HepG2 (cell line): Measurements from ENCODE around the gene COX7C. TPM values are rescaled to one million over a fixed set of nuclear protein-coding genes. Genes with fewer than 3 reads are reported as not detected.

Experiments
- ATAC-seq: fragments of 200-7000 bp; cut with Tn5 transposase; 3 replicates; pipeline ENCODE4 v1.9.1; 2020; ENCODE audit warnings: mild to moderate bottlenecking, moderate library complexity
- BruUV-seq: library from RNA; stranded (reverse); fragments of 400-500 nt; replicated peaks from 2 replicates; lab custom pipeline; 2021; lab: Mats Ljungman, UMichigan
- CTCF ChIA-PET: fragments of 300-600 bp; formaldehyde crosslinking; extraction: SDS; loops from one replicate; lab custom pipeline; 2021; ENCODE audit warnings: low total read pairs, inconsistent platforms, low intra/inter-chr PET ratio; lab: Yijun Ruan, JAX
- POLR2A ChIA-PET: fragments of 350-600 bp; sonication (Branson Sonifier 250); formaldehyde crosslinking; loops from one replicate; lab custom pipeline; 2020; ENCODE audit warnings: antibody characterized with exemption, inconsistent platforms; lab: Yijun Ruan, JAX
- DNase-seq: peaks from one replicate; pipeline ENCODE4 v3.0.0-alpha.2; 2015; ENCODE audit warnings: low spot score
- FAIRE-seq: peaks from 3 replicates; lab custom pipeline; 2011; peaks lifted over from hg19 to GRCh38; lab: Jason Lieb, UNC
- H2AFZ ChIP-seq: one replicate; pipeline ENCODE4 v1.6.1; 2011; ENCODE audit warnings: low read length, inconsistent platforms
- H3K27ac ChIP-seq: fragments of 300-600 bp; 3 replicates; pipeline ENCODE4 v1.8.0; 2011; ENCODE audit warnings: mixed run types, mild to moderate bottlenecking, mixed read lengths, low read length, inconsistent platforms; ENCODE audit not compliant: insufficient read depth; ENCODE audit errors: extremely low read length
- H3K27me3 ChIP-seq, 2 experiments: fragments of 200-600 bp in 1 of 2; 2 replicates in 1 of 2; 3 replicates in 1 of 2; pipeline versions ENCODE4 v1.6.0 to v1.8.0; 2011; ENCODE audit warnings: low read length in 2 of 2, mild to moderate bottlenecking in 2 of 2, moderate library complexity in 2 of 2, inconsistent platforms in 1 of 2; ENCODE audit not compliant: insufficient read depth in 2 of 2, control insufficient read depth in 1 of 2
- H3K36me3 ChIP-seq, 2 experiments: fragments of 200-600 bp in 1 of 2; replicated peaks in 1 of 2; 2 replicates in 1 of 2; 3 replicates in 1 of 2; pipeline versions ENCODE4 v1.5.1 to v1.8.0; 2011; ENCODE audit warnings: low read length in 2 of 2, inconsistent platforms in 1 of 2; ENCODE audit not compliant: insufficient read depth in 2 of 2, control insufficient read depth in 1 of 2
- H3K4me1 ChIP-seq: 2 replicates; pipeline ENCODE4 v1.5.1; 2012; ENCODE audit warnings: low read length, inconsistent platforms; ENCODE audit not compliant: insufficient read depth
- H3K4me2 ChIP-seq: 2 replicates; pipeline ENCODE4 v1.6.0; 2011; ENCODE audit warnings: low read depth, low read length, inconsistent platforms
- H3K4me3 ChIP-seq, 3 experiments: fragments of 200-600 bp in 1 of 3; sonication (generic), shearing (Covaris generic) in 1 of 3; replicated peaks in 1 of 3; 2 replicates each; pipeline ENCODE4 v1.5.1; 2011 to 2016; ENCODE audit warnings: low read length in 3 of 3, inconsistent platforms in 2 of 3, low read depth in 2 of 3, mild to moderate bottlenecking in 2 of 3, control low read depth in 1 of 3, mixed read lengths in 1 of 3; ENCODE audit not compliant: insufficient read depth in 1 of 3
- H3K79me2 ChIP-seq: one replicate; pipeline ENCODE4 v1.6.1; 2011; ENCODE audit warnings: low read length, inconsistent platforms; ENCODE audit not compliant: insufficient read depth
- H3K9ac ChIP-seq: 2 replicates; pipeline ENCODE4 v1.6.0; 2011; ENCODE audit warnings: mild to moderate bottlenecking, low read depth, low read length, inconsistent platforms; ENCODE audit not compliant: insufficient read depth
- H3K9me3 ChIP-seq: 2 replicates; pipeline ENCODE4 v1.5.1; 2012; ENCODE audit warnings: mild to moderate bottlenecking, low read length
- H4K20me1 ChIP-seq: 2 replicates; pipeline ENCODE4 v1.6.0; 2011; ENCODE audit warnings: inconsistent platforms, mild to moderate bottlenecking, low read length, moderate library complexity; ENCODE audit not compliant: insufficient read depth
- CHD2 ChIP-seq: IDR thresholded peaks from 2 replicates; pipeline ENCODE4 v1.6.1; 2011; ENCODE audit warnings: low read depth, low read length, improper control_type of control experiment
- ETV5 ChIP-seq: IDR thresholded peaks from 2 replicates; pipeline ENCODE4 v1.6.1; 2018; ENCODE audit warnings: missing biosample characterization, missing genetic modification reagents, inconsistent platforms, borderline replicate concordance
- FOSL1 ChIP-seq: sonication (generic); formaldehyde crosslinking; IDR thresholded peaks from 2 replicates; pipeline ENCODE4 v1.9.0; 2021; ENCODE audit warnings: missing genetic modification reagents, borderline replicate concordance
- FOXA3 ChIP-seq: IDR thresholded peaks from 2 replicates; pipeline ENCODE4 v1.6.1; 2016; ENCODE audit warnings: missing genetic modification reagents, missing compliant biosample characterization
- MIXL1 ChIP-seq: IDR thresholded peaks from 2 replicates; pipeline ENCODE4 v1.6.1; 2016
- XBP1 ChIP-seq: sonication (generic); formaldehyde crosslinking; IDR thresholded peaks from 2 replicates; pipeline ENCODE4 v1.5.0; 2020; ENCODE audit warnings: missing genetic modification reagents
- ZBTB38 ChIP-seq: sonication (generic); formaldehyde crosslinking; IDR thresholded peaks from 2 replicates; pipeline ENCODE4 v1.5.1; 2020; ENCODE audit warnings: mild to moderate bottlenecking, missing genetic modification reagents
- ZC3H4 ChIP-seq: sonication (generic); formaldehyde crosslinking; IDR thresholded peaks from 2 replicates; pipeline ENCODE4 v1.4.0; 2020; ENCODE audit warnings: missing genetic modification reagents, borderline replicate concordance
- ZKSCAN1 ChIP-seq: fragments of 150-350 bp; IDR thresholded peaks from 2 replicates; pipeline ENCODE4 v1.6.1; 2014; ENCODE audit warnings: low read length
- ZNF776 ChIP-seq: sonication (generic); formaldehyde crosslinking; IDR thresholded peaks from 2 replicates; pipeline ENCODE4 v1.4.0; 2020; ENCODE audit warnings: mild to moderate bottlenecking, missing genetic modification reagents
- WGBS: methylation state at CpG from one replicate; pipeline ENCODE4 v1.1.6; 2017; ENCODE audit warnings: low lambda C conversion rate; 5-methylcytosine and 5-hydroxymethylcytosine counted together
- in situ Hi-C: cut with HindIII; loops from 2 replicates; pipeline ENCODE4 v1.10.0; 2017; ENCODE audit warnings: low pct_unique_long_range_greater_than_20kb; ENCODE audit not compliant: extremely low pct_ligation_motif_present
- intact Hi-C: fragments of 100-400 bp; cut with micrococcal nuclease; formaldehyde crosslinking; loops from one replicate; pipeline ENCODE4 v1.10.0; 2022; ENCODE audit not compliant: unreplicated experiment
- polyA plus RNA-seq, 8 experiments: library from polyadenylated mRNA; depleted of rRNA in 3 of 8; stranded (reverse) in 7 of 8; unstranded in 1 of 8; fragments of >200 nt; fragmentation: Illumina TruSeq in 4 of 8; extraction: Trizol in 4 of 8; gene quantifications; 2 replicates each; pipeline versions ENCODE4 v1.2.1 to v1.2.3, GENCODE V29; 2011 to 2016; ENCODE audit warnings: low read depth in 4 of 8, missing spikeins in 1 of 8, mixed read lengths in 1 of 8; ENCODE audit not compliant: insufficient read depth in 1 of 8
- total RNA-seq, 5 experiments: library from RNA; depleted of rRNA; stranded (reverse); fragments of >200 nt; fragmentation: Illumina TruSeq; extraction: Trizol; gene quantifications; 2 replicates each; pipeline ENCODE4 v1.2.3, GENCODE V29; 2016; ENCODE audit warnings: low read depth in 1 of 5
- TF ChIP-seq, protein P1 (sequence below): sonication (generic); formaldehyde crosslinking; IDR thresholded peaks from 2 replicates; pipeline ENCODE4 v1.4.0; 2020; ENCODE audit warnings: missing genetic modification reagents
- TF ChIP-seq, protein P2 (sequence below): sonication (generic); formaldehyde crosslinking; IDR thresholded peaks from 2 replicates; pipeline ENCODE4 v1.4.0; 2020; ENCODE audit warnings: missing genetic modification reagents
- TF ChIP-seq, protein P3 (sequence below), 2 experiments: sonication (generic) in 1 of 2; formaldehyde crosslinking in 1 of 2; IDR thresholded peaks; 2 replicates each; pipeline versions ENCODE4 v1.4.0 to v1.6.1; 2018 to 2020; ENCODE audit warnings: missing genetic modification reagents in 2 of 2, borderline replicate concordance in 1 of 2, low read depth in 1 of 2, mild to moderate bottlenecking in 1 of 2, missing biosample characterization in 1 of 2
- TF ChIP-seq, protein P4 (sequence below): sonication (generic); formaldehyde crosslinking; IDR thresholded peaks from 2 replicates; pipeline ENCODE4 v1.8.1; 2023; ENCODE audit warnings: missing genetic modification reagents, mild to moderate bottlenecking, borderline replicate concordance
- TF ChIP-seq, protein P5 (sequence below): sonication (generic); formaldehyde crosslinking; IDR thresholded peaks from 2 replicates; pipeline ENCODE4 v1.5.1; 2020; ENCODE audit warnings: mild to moderate bottlenecking, missing genetic modification reagents, borderline replicate concordance
- TF ChIP-seq, protein P6 (sequence below): sonication (generic); formaldehyde crosslinking; IDR thresholded peaks from 2 replicates; pipeline ENCODE4 v1.5.0; 2020; ENCODE audit warnings: mild to moderate bottlenecking, missing genetic modification reagents

Gene COX7C
- total and polyA plus RNA-seq, 2 of the 13 experiments (the other 11 are each of a cell fraction or from before 2014, with no cell fraction given), result 538 to 635 TPM

DNA sequence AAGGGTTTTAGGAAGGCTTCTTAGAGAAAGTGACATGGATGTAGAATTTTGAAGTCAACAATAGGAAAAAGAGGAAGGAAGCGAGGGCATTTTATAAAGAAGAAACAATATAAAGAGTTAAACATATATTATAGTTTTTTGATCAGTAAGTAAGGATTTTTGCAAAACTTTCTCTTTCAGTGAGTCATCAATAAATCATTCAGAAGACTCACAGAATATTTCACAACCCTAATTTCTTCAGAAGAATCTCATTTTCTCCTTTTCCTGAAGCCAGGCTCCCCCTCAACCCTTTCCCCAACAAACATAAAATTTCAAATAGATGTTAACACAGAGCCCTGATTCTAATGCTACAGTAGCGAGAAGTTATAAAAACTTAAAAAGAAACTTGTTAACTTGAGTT, 4.3 kb upstream of the COX7C start:
- intact Hi-C loops, result no loop called here
- DNase-seq (no peak), ATAC-seq (no peak), FAIRE-seq (no peak)
- POLR2A ChIA-PET, result no interaction called here
- no peak overlapping the region for H3K4me2 ChIP-seq
- H3K27me3 ChIP-seq, result peaks cover 0 to 3% of the 10 kb centered on the region in 2 experiments; a peak in 1 of 5 replicates
- H3K27ac ChIP-seq, result no peak overlapping the region
- H3K4me1 ChIP-seq, result peaks cover 5% of the 10 kb centered on the region
- 17% methylated on average over 2 of the region's 2 CpGs for WGBS
- H4K20me1 ChIP-seq, result no peaks in the 10 kb centered on the region
- H3K9me3 ChIP-seq, result peaks cover 6% of the 10 kb centered on the region; the same call in 1 of the 2 replicates
- no peak overlapping the region for H3K9ac ChIP-seq
- peaks cover 7% of the 10 kb centered on the region for H3K79me2 ChIP-seq
- H3K4me3 ChIP-seq, result no peak overlapping the region
- in situ Hi-C loops, result no loop called here
- H3K36me3 ChIP-seq, result no peaks in the 10 kb centered on the region
- H2AFZ ChIP-seq, result no peak overlapping the region
- CTCF ChIA-PET, result no interaction called here
- BruUV-seq, result no TSS peak
- TF ChIP-seq, protein P1, sequence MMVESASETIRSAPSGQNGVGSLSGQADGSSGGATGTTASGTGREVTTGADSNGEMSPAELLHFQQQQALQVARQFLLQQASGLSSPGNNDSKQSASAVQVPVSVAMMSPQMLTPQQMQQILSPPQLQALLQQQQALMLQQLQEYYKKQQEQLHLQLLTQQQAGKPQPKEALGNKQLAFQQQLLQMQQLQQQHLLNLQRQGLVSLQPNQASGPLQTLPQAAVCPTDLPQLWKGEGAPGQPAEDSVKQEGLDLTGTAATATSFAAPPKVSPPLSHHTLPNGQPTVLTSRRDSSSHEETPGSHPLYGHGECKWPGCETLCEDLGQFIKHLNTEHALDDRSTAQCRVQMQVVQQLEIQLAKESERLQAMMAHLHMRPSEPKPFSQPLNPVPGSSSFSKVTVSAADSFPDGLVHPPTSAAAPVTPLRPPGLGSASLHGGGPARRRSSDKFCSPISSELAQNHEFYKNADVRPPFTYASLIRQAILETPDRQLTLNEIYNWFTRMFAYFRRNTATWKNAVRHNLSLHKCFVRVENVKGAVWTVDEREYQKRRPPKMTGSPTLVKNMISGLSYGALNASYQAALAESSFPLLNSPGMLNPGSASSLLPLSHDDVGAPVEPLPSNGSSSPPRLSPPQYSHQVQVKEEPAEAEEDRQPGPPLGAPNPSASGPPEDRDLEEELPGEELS, result no peak
- TF ChIP-seq ZKSCAN1, result no peak
- no peak for TF ChIP-seq ZNF776 (CRISPR knock-in tag)
- TF ChIP-seq MIXL1 (CRISPR knock-in tag), result no peak
- TF ChIP-seq, protein P2, sequence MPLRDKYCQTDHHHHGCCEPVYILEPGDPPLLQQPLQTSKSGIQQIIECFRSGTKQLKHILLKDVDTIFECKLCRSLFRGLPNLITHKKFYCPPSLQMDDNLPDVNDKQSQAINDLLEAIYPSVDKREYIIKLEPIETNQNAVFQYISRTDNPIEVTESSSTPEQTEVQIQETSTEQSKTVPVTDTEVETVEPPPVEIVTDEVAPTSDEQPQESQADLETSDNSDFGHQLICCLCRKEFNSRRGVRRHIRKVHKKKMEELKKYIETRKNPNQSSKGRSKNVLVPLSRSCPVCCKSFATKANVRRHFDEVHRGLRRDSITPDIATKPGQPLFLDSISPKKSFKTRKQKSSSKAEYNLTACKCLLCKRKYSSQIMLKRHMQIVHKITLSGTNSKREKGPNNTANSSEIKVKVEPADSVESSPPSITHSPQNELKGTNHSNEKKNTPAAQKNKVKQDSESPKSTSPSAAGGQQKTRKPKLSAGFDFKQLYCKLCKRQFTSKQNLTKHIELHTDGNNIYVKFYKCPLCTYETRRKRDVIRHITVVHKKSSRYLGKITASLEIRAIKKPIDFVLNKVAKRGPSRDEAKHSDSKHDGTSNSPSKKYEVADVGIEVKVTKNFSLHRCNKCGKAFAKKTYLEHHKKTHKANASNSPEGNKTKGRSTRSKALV (CRISPR knock-in tag), result no peak
- TF ChIP-seq, protein P3, sequence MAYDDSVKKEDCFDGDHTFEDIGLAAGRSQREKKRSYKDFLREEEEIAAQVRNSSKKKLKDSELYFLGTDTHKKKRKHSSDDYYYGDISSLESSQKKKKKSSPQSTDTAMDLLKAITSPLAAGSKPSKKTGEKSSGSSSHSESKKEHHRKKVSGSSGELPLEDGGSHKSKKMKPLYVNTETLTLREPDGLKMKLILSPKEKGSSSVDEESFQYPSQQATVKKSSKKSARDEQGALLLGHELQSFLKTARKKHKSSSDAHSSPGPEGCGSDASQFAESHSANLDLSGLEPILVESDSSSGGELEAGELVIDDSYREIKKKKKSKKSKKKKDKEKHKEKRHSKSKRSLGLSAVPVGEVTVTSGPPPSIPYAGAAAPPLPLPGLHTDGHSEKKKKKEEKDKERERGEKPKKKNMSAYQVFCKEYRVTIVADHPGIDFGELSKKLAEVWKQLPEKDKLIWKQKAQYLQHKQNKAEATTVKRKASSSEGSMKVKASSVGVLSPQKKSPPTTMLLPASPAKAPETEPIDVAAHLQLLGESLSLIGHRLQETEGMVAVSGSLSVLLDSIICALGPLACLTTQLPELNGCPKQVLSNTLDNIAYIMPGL (CRISPR knock-in tag; IDR thresholded peaks at IDR 0.05; ENCODE audit: borderline replicate concordance in 1 of 2, low read depth in 1 of 2), result no peak
- TF ChIP-seq FOXA3 (CRISPR knock-in tag), result no peak
- TF ChIP-seq, protein P4, sequence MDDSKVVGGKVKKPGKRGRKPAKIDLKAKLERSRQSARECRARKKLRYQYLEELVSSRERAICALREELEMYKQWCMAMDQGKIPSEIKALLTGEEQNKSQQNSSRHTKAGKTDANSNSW, result no peak
- TF ChIP-seq ETV5, result no peak
- TF ChIP-seq ZC3H4 (CRISPR knock-in tag), result no peak
- TF ChIP-seq, protein P5, sequence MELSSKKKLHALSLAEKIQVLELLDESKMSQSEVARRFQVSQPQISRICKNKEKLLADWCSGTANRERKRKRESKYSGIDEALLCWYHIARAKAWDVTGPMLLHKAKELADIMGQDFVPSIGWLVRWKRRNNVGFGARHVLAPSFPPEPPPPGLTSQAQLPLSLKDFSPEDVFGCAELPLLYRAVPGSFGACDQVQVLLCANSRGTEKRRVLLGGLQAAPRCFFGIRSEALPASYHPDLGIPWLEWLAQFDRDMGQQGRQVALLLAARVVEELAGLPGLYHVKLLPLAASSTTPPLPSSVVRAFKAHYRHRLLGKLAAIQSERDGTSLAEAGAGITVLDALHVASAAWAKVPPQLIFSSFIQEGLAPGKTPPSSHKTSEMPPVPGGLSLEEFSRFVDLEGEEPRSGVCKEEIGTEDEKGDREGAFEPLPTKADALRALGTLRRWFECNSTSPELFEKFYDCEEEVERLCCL, result no peak
- no peak for TF ChIP-seq ZBTB38
- TF ChIP-seq XBP1 (CRISPR knock-in tag), result no peak
- TF ChIP-seq FOSL1 (CRISPR knock-in tag), result no peak
- TF ChIP-seq, protein P6, sequence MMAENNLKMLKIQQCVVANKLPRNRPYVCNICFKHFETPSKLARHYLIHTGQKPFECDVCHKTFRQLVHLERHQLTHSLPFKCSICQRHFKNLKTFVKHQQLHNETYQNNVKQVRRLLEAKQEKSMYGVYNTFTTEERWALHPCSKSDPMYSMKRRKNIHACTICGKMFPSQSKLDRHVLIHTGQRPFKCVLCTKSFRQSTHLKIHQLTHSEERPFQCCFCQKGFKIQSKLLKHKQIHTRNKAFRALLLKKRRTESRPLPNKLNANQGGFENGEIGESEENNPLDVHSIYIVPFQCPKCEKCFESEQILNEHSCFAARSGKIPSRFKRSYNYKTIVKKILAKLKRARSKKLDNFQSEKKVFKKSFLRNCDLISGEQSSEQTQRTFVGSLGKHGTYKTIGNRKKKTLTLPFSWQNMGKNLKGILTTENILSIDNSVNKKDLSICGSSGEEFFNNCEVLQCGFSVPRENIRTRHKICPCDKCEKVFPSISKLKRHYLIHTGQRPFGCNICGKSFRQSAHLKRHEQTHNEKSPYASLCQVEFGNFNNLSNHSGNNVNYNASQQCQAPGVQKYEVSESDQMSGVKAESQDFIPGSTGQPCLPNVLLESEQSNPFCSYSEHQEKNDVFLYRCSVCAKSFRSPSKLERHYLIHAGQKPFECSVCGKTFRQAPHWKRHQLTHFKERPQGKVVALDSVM, result no peak
- no peak for TF ChIP-seq CHD2
